Hematopoietic multipotent progenitor cell (in vitro differentiated cells): ENCODE data around the gene MMP20. TPM values are rescaled to one million over a fixed set of nuclear protein-coding genes. Genes with fewer than 3 reads are reported as not detected.

ENCODE experiments used
- DNase-seq, 3 donors: peaks; one replicate each; pipeline ENCODE4 v3.0.0-alpha.2; 2011 to 2015; ENCODE audit warnings: low read depth in 2 of 3, low spot score in 2 of 3
- total RNA-seq: library from RNA; depleted of rRNA; stranded (reverse); fragments of >200 nt; gene quantifications from one replicate; pipeline ENCODE4 v1.2.3, GENCODE V29; 2012

Gene MMP20
- total RNA-seq, 1 donor: not detected

- peak in 2 of 3 donors; percentile 75 to 83 for DNase-seq
Measured at GRCh38 chr11:102564110-102564509, 61.0 kb downstream of the MMP20 start.

- no peak for DNase-seq
Measured at GRCh38 chr11:102561636-102562035, 63.5 kb downstream of the MMP20 start.

- peak in 2 of 3 donors; percentile 65 to 78 for DNase-seq
Measured at GRCh38 chr11:102560555-102561011, 64.5 kb downstream of the MMP20 start.

GRCh38 chr11:102559839-102560238, 65.3 kb downstream of the MMP20 start:
- no peak for DNase-seq

- no peak for DNase-seq
Measured at GRCh38 chr11:102555091-102555490, 70.0 kb downstream of the MMP20 start.

GRCh38 chr11:102553835-102554282, 71.3 kb downstream of the MMP20 start:
- DNase-seq: no peak

- no peak for DNase-seq
Measured at GRCh38 chr11:102552447-102553194, 72.5 kb downstream of the MMP20 start.

- DNase-seq: no peak
Measured at GRCh38 chr11:102552020-102552419, 73.1 kb downstream of the MMP20 start.

- DNase-seq: no peak
Measured at GRCh38 chr11:102551169-102551781, 73.9 kb downstream of the MMP20 start.

GRCh38 chr11:102546923-102547471, 78.1 kb downstream of the MMP20 start:
- peak in 2 of 3 donors; percentile 29 to 73 for DNase-seq

GRCh38 chr11:102546427-102546826, 78.7 kb downstream of the MMP20 start:
- no peak for DNase-seq

GRCh38 chr11:102545701-102546100, 79.4 kb downstream of the MMP20 start:
- DNase-seq: no peak

- no peak for DNase-seq
Measured at GRCh38 chr11:102544594-102544993, 80.5 kb downstream of the MMP20 start.

- DNase-seq: no peak
Measured at GRCh38 chr11:102539567-102539966, 85.6 kb downstream of the MMP20 start.

GRCh38 chr11:102538932-102539331, 86.2 kb downstream of the MMP20 start:
- no peak for DNase-seq

- peak in 1 of 3 donors; percentile 9 for DNase-seq
Measured at GRCh38 chr11:102534261-102534872, 90.8 kb downstream of the MMP20 start.

GRCh38 chr11:102530558-102530957, 94.6 kb downstream of the MMP20 start, which contains the start of gene MMP7:
TSS of gene MMP7 (minus strand) at chr11:102530747. CDS start at chr11:102530700, 47 bp downstream.
- peak in 2 of 3 donors; percentile 24 to 61 for DNase-seq

- no peak for DNase-seq
Measured at GRCh38 chr11:102528618-102529017, 96.5 kb downstream of the MMP20 start.

GRCh38 chr11:102527684-102528083, 97.4 kb downstream of the MMP20 start:
- no peak for DNase-seq

GRCh38 chr11:102527041-102527440, 98.1 kb downstream of the MMP20 start:
- DNase-seq: no peak
